Colonic mucosa (tissue), 4 donors: ENCODE results near the gene CRAMP1. TPM values are rescaled to one million over a fixed set of nuclear protein-coding genes. Genes with fewer than 3 reads are reported as not detected.

Experiments used
- DNase-seq: peaks from one replicate; pipeline ENCODE4 v3.0.0-alpha.2; 2020
- H3K27ac ChIP-seq: fragments of 200-600 bp; one replicate; pipeline ENCODE4 v1.8.0; 2021
- H3K27me3 ChIP-seq: fragments of 200-600 bp; one replicate; pipeline ENCODE4 v1.8.0; 2021
- H3K36me3 ChIP-seq: fragments of 200-600 bp; one replicate; pipeline ENCODE4 v1.8.0; 2021
- H3K4me1 ChIP-seq: fragments of 200-600 bp; one replicate; pipeline ENCODE4 v1.8.0; 2021; ENCODE audit warnings: mild to moderate bottlenecking
- H3K4me3 ChIP-seq: fragments of 200-600 bp; one replicate; pipeline ENCODE4 v1.8.0; 2021
- H3K9ac ChIP-seq, 2 donors: one replicate each; pipeline ENCODE4 v1.7.0; 2013; ENCODE audit warnings: control low read depth in 2 of 2, low read depth in 2 of 2, low read length in 2 of 2
- H3K9me3 ChIP-seq: fragments of 200-600 bp; one replicate; pipeline ENCODE4 v1.8.0; 2021
- intact Hi-C: fragments of 100-400 bp; cut with DNase I; formaldehyde crosslinking; loops from one replicate; pipeline ENCODE4 v1.14.1; 2022
- total RNA-seq, 2 donors: library from RNA; stranded (reverse); fragmentation: NEBNext Ultra II Directional in 1 of 2; extraction: Animal tissue kit (Norgen Biotek cat#: 25700) in 1 of 2; gene quantifications; one replicate each; pipeline ENCODE4 v1.2.1, GENCODE V29; 2021
- TF ChIP-seq, protein P1 (sequence below): fragments of 200-600 bp; IDR thresholded peaks from one replicate; pipeline ENCODE4 v1.8.0; 2022; ENCODE audit warnings: antibody characterized with exemption, mild to moderate bottlenecking
- donor health status: healthy.
- donor health status: DM: no; HTN: no; CAD: no.
- donor health status: DM: no; HTN: no; CAD: no.

CRAMP1 gene
- total RNA-seq, 2 donors from 2014 or later, result 13.6 to 17.1 TPM

DNA sequence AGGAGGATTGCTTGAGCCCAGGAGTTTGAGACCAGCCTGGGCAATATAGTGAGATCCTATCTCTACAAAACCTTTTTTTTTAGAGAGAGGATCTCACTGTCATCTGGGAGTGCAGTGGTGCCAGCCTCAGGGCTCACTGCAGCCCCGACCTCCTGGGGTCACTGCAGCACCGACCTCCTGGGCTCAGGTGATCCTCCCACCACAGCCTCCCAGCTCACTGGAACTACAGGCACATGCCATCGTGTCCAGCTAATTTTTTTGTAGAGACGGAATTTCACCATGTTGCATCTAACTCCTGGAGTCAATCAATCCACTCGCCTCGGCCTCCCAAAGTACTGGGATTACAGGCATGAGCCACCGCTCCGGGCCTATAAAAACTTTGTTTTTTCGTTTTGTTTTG, 109.2 kb downstream of the CRAMP1 start:
- Histone ChIP-seq H3K9me3 (no peaks in the 10 kb centered on the region), H3K36me3 (no peaks in the 10 kb centered on the region), H3K27ac (peak overlapping the region; percentile 81), H3K4me3 (no peak overlapping the region), H3K4me1 (peaks cover 16% of the 10 kb centered on the region), H3K27me3 (no peaks in the 10 kb centered on the region), H3K9ac (no peak overlapping the region)
- intact Hi-C loops, result no loop called here
- TF ChIP-seq, protein P1, sequence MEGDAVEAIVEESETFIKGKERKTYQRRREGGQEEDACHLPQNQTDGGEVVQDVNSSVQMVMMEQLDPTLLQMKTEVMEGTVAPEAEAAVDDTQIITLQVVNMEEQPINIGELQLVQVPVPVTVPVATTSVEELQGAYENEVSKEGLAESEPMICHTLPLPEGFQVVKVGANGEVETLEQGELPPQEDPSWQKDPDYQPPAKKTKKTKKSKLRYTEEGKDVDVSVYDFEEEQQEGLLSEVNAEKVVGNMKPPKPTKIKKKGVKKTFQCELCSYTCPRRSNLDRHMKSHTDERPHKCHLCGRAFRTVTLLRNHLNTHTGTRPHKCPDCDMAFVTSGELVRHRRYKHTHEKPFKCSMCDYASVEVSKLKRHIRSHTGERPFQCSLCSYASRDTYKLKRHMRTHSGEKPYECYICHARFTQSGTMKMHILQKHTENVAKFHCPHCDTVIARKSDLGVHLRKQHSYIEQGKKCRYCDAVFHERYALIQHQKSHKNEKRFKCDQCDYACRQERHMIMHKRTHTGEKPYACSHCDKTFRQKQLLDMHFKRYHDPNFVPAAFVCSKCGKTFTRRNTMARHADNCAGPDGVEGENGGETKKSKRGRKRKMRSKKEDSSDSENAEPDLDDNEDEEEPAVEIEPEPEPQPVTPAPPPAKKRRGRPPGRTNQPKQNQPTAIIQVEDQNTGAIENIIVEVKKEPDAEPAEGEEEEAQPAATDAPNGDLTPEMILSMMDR, result no peak
- DNase-seq, result no peak

DNA sequence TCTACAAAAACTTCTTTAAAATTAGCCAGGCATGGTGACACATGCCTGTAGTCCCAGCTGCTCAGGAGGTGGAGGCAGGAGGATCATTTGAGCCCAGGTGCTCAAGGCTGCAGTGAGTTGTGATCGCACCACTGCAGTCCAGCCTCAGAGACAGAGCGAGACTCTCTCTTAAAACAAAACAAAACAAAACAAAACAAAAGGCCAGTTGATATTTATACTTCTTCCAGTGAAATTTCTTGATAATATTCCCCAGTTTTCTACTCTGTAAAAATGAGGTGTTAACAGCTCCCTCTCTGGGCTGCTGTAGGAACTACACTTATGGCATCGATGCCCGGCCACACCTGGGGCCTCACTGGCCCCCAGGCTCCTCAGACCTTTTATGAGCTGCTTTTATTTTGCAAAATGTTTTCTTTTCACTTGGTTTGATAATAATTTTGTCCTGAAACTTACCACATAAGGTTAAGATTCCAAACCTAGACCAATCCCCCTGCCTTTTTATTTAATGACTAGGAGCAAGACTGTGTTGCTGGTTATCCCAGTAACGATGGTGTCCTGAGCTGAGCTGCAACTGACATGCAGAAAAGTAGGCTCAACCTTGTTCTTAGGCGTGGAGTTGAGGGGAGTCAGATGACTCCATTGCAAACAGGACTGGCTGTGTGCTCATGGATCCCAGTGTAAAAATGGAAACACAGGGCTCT, 111.4 kb downstream of the CRAMP1 start:
- H3K36me3 ChIP-seq, result no peaks in the 10 kb centered on the region
- H3K27me3 ChIP-seq, result no peaks in the 10 kb centered on the region
- H3K9me3 ChIP-seq, result no peaks in the 10 kb centered on the region
- no peak overlapping the region for H3K4me3 ChIP-seq
- no peak overlapping the region for H3K27ac ChIP-seq
- intact Hi-C loops, result no loop called here
- H3K9ac ChIP-seq, result no peak overlapping the region
- peak; percentile 69 for DNase-seq
- peaks cover 16% of the 10 kb centered on the region for H3K4me1 ChIP-seq
- TF ChIP-seq, protein P1, result peak; percentile 84

DNA sequence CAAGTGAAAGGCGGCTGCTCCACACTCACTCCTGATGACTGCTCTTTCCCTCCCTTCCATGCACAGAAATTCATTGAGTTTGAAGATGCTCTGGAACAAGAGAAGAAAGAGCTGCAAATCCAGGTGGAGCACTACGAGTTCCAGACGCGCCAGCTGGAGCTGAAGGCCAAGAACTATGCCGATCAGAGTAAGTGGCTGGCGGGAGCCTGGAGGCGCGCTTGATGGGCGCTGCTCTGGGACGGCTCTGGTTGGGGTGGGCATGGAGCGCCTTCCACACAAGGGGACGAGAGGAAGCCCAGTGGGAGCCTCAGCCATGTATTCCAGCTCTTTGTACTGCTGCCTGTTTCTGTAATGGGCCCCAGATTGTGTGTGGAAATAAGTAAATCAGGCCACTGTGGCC, 112.3 kb downstream of the CRAMP1 start:
- Histone ChIP-seq H3K9me3 (no peaks in the 10 kb centered on the region), H3K4me3 (no peak overlapping the region), H3K27ac (no peak overlapping the region), H3K27me3 (no peaks in the 10 kb centered on the region), H3K9ac (no peak overlapping the region), H3K36me3 (peaks cover 3% of the 10 kb centered on the region), H3K4me1 (peaks cover 16% of the 10 kb centered on the region)
- TF ChIP-seq, protein P1, result no peak
- intact Hi-C loops, result no loop called here
- no peak for DNase-seq

- Histone ChIP-seq H3K36me3 (peaks cover 3% of the 10 kb centered on the region), H3K27me3 (no peaks in the 10 kb centered on the region), H3K9me3 (no peaks in the 10 kb centered on the region), H3K4me3 (no peak overlapping the region), H3K9ac (no peak overlapping the region), H3K27ac (no peak overlapping the region), H3K4me1 (peaks cover 13% of the 10 kb centered on the region)
- intact Hi-C loops, result no loop called here
- no peak for DNase-seq
- TF ChIP-seq, protein P1, result no peak
These were observed 114.7 kb downstream of the CRAMP1 start for GRCh38 chr16:1726661-1727502.

Other genes with a start within 250 kb of the CRAMP1 start
- gene UNKL, start 197.7 kb upstream of the CRAMP1 start, total RNA-seq, result 10 to 100 TPM; 11.1 to 11.8 TPM
- gene UQCC4, start 191.6 kb upstream of the CRAMP1 start, total RNA-seq, result 10 to 100 TPM; 14.0 to 21.6 TPM
- under 1 TPM; 0.27 TPM for gene PERCC1, start 181.3 kb upstream of the CRAMP1 start, total RNA-seq
- 1 to 10 TPM in 1 of 2 donors, under 1 TPM in 1; 0.56 to 1.6 TPM for gene CCDC154, start 167.8 kb upstream of the CRAMP1 start, total RNA-seq
- 10 to 100 TPM; 42.4 to 61.5 TPM for gene CLCN7, start 137.3 kb upstream of the CRAMP1 start, total RNA-seq
- gene PTX4, start 123.4 kb upstream of the CRAMP1 start, total RNA-seq, result not detected
- gene TELO2, start 119.0 kb upstream of the CRAMP1 start, total RNA-seq, result 10 to 100 TPM; 18.4 to 76.0 TPM
- 1 to 10 TPM; 2.9 to 5.0 TPM for gene TMEM204, start 78.7 kb upstream of the CRAMP1 start, total RNA-seq
- 10 to 100 TPM; 12.5 to 15.6 TPM for gene IFT140, start 288 bp upstream of the CRAMP1 start, total RNA-seq
- gene JPT2, start 65.9 kb downstream of the CRAMP1 start, total RNA-seq, result 100 to 1,000 TPM in 1 of 2 donors, 10 to 100 TPM in 1; 53.5 to 123 TPM
- gene MAPK8IP3, start 93.8 kb downstream of the CRAMP1 start, total RNA-seq, result 10 to 100 TPM; 44.0 to 62.6 TPM
- gene NME3, start 159.2 kb downstream of the CRAMP1 start, total RNA-seq, result 10 to 100 TPM; 61.3 to 79.7 TPM
- 10 to 100 TPM; 16.7 to 30.6 TPM for gene EME2, start 160.4 kb downstream of the CRAMP1 start, total RNA-seq
- 100 to 1,000 TPM; 106 to 227 TPM for gene MRPS34, start 160.8 kb downstream of the CRAMP1 start, total RNA-seq
- 10 to 100 TPM; 32.7 to 35.9 TPM for gene SPSB3, start 170.2 kb downstream of the CRAMP1 start, total RNA-seq
- 10 to 100 TPM; 30.0 to 72.8 TPM for gene NUBP2, start 170.6 kb downstream of the CRAMP1 start, total RNA-seq
- 1 to 10 TPM; 5.7 to 7.0 TPM for gene IGFALS, start 181.3 kb downstream of the CRAMP1 start, total RNA-seq
- 10 to 100 TPM; 61.9 to 64.7 TPM for gene HAGH, start 214.5 kb downstream of the CRAMP1 start, total RNA-seq
- gene FAHD1, start 214.8 kb downstream of the CRAMP1 start, total RNA-seq, result 10 to 100 TPM; 55.5 to 73.9 TPM